ENCODE results near the gene KCTD5.

DNA sequence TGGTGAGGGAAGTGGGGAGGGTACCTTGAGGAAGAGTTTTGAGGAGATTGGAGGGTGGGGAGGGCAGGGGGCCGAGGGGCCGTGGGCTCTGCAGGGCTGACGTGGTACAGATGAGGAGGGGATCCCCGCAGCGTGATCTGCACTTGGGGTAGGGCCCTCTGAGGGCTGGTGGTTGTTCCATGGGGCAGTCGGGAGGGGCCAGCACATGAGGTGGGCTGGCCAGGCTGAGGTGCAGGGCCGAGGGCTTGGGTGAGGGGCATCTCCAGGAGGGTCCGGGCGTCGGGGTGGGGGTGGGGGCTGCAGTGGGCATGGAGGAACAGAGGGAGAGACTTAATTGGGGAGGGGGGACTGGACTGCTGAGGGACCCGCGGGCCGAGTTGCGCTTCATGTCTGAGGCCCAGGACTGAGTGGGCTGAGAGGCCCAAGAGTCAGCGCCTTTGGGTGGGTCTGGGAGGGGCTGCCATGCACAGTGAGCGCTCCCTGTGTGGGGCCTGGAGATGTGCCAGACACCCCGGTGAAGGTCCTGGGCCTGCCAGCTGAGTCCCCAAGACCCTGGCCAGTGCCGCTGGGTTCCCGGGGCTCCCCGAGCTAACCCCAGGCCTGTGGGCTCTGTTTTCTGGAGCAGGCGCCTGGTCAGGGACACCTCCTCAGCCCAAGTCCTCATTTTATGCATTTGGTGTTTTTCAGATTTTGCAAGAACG lies 24.4 kb downstream of the KCTD5 start:
- TF ChIP-seq, protein P1, sequence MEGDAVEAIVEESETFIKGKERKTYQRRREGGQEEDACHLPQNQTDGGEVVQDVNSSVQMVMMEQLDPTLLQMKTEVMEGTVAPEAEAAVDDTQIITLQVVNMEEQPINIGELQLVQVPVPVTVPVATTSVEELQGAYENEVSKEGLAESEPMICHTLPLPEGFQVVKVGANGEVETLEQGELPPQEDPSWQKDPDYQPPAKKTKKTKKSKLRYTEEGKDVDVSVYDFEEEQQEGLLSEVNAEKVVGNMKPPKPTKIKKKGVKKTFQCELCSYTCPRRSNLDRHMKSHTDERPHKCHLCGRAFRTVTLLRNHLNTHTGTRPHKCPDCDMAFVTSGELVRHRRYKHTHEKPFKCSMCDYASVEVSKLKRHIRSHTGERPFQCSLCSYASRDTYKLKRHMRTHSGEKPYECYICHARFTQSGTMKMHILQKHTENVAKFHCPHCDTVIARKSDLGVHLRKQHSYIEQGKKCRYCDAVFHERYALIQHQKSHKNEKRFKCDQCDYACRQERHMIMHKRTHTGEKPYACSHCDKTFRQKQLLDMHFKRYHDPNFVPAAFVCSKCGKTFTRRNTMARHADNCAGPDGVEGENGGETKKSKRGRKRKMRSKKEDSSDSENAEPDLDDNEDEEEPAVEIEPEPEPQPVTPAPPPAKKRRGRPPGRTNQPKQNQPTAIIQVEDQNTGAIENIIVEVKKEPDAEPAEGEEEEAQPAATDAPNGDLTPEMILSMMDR (IDR thresholded peaks at IDR 0.05; ENCODE audit: insufficient read depth, low read length, poor library complexity, severe bottlenecking), result no peak
- no peak for TF ChIP-seq EZH2phosphoT487 (conservative IDR thresholded peaks at IDR 0.05; ENCODE audit: low read length)

Measured in SU-DHL-6 (cell line).